HG03045 (cell line): ENCODE measurements around the gene MRPL27.
"Not testable (repeated sequence)": the region's sequence is repeated elsewhere in the genome, so short reads cannot be mapped to it uniquely, and the experiment has no call there.

Experiments used
- ATAC-seq: cut with Tn5 transposase; IDR thresholded peaks from one replicate; pipeline ENCODE4 v1.9.1; 2021; ENCODE audit warnings: mild to moderate bottlenecking, moderate library complexity; ENCODE audit not compliant: unreplicated experiment

The MRPL27 gene

DNA sequence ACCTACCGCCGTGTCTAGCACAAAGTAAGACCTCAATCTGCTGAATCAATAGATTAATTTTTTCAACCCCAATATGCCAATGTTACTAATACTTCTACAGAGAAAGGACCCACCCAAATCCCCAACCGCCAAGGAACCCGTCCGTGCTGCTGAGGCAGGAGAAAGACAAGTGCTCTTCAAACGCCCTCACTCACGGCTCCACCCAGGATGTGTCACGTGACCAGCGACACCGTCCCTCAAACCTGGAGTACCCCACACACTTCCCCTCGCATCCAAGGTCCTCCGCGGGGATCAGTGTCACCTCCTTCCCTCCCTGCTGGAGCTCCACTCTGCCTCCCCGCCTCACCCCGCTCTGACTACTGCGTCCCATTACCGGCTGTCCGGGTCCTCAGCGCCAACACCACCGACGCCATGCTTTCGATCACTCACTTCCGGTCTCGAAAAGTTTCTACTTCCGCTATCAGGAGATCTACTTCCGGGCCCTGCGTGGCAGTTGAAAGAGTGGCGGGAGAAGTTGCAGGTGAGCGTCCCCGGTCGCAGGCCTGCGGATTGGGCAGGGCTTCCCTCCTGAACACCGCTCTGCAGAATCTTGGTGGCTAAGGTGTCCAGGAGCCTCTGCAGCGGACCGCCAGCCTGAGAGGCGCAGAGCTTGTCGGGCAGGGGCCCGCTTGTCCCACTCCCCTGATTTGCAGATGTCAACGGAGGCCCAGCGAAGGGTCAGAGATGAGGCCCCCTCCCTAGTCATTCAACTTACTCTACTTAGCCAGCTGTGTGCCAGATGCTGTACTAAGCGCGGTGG lies at the start of gene MRPL27, which contains the start of gene EME1:
Gene MRPL27 (minus strand): TSS at position 427 of the 799 bp plus-strand sequence. CDS start 14 bp downstream, at position 413.
Gene EME1 (plus strand): TSS at position 472 of the 799 bp plus-strand sequence. CDS start 1,980 bp downstream, outside the sequence.
- ATAC-seq: peak; percentile 89

DNA sequence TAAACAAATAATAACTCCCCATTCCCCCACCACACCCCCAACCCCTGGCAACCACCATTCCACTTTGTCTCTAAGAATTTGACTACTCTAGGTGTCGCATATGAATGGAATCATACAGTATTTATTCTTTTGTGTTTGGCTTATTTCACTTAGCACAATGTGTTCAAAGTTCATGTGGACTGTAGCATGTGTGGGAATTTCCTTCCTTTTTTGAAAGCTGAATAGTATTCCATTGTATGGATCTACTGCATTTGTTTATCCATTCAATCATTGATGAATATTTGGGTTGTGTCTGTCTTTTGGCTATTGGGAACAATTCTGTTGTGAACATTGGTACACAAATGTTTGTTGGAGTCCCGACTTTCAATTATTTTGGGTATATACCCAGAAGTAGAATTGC lies 49.8 kb upstream of the MRPL27 start:
- no peak for ATAC-seq

DNA sequence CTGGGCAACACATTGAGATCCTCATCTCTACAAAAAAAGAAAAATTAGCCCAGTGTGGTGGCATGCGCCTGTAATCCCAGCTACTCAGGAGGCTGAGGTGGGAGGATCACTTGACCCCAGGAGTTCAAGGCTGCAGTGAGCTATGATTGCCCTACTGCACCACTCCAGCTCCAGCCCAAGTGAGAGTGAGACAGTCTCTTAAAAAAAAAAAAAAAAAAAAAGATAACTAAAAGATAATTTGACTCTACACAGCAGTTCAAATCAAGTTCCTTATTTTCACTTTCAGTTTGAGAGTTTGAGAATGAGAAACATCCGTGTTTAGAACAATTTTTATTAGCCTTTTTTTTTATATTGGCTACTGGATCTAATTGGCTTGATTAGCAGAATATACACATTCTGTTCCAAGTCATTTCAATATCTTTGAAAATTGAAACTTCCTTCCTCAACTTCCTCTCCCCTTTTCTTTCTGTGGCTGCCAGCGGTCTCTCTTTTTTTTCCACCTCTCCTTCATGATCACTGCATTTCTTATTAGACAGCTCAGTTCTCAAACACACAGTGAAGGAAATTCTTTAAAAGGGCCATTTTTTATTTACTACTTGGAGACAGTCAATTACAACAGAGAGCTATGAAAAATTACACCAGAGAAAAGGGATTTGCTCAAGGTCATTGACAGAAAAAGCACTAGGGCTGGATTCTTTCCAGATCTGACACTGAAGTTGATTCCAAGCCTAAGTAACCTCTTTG lies 48.5 kb upstream of the MRPL27 start:
- no peak for ATAC-seq

DNA sequence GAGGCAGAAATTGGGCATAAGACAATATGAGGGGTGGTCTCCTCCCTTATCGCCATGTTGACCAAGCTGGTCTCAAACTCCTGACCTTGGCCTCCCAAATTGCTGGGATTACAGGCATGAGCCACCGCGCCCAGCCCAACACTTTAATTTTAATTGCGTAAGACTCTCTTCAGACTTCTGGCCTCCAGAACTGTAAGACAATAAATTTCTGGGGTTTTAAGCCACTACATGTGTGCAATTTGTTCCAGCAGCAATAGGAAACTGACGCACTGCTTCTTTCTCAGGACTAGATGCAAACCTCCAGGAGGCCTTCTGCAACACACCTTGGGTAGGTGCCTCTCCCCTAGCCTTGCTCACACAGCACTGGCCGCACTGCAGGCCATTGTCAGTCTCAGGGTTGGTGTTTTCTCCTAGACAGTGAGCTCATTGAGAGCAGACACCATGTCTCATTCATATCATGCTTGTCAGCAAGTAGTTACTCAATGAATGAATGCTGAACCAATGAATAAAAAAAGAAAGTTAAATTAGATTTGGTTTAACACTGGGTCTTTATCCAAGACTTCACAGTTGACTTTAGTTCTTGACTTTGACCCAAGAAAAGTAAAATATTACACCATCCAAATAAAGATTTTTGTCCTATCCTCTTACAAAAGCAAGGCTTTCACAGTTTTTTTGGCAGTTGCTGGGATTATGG lies 47.6 kb upstream of the MRPL27 start:
- no peak for ATAC-seq

DNA sequence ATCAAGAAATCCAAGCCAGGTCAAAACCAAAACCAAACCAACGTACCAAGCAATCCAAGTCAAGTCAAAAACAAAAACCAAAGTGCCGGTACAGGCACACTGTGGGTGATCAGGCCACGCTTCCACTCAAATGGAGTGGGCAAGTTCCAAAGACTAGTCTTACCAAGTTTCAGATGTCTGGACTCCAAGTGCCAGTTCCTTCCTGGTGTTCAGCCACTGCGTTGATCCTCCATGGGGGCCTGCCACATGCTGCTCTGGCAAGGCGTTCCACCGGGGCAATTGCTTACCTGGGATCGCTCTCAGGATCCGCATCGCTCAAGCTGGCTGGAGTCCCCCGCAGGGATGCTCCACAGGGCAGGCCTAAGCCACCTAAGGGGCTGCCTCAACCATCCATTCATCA lies 46.6 kb upstream of the MRPL27 start:
- not testable (repeated sequence) for ATAC-seq

DNA sequence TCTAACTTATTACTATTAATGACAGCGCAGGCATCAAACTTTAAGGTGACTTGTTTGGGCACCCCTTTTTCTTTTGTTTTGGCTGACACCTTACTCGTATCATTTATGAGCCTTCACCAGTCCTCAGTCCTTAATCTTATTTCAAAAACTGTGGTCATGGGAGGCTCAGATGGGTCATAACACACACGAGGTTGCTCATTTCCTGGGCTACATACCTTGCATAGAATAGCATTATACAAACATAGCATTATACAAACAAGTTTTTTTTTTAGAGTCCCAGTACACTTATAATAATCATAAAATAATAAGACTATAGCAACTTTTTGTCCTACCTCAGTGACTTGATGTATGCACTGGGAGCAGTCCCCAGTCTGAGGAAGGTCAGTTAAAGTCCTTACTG lies 41.8 kb upstream of the MRPL27 start:
- no peak for ATAC-seq

DNA sequence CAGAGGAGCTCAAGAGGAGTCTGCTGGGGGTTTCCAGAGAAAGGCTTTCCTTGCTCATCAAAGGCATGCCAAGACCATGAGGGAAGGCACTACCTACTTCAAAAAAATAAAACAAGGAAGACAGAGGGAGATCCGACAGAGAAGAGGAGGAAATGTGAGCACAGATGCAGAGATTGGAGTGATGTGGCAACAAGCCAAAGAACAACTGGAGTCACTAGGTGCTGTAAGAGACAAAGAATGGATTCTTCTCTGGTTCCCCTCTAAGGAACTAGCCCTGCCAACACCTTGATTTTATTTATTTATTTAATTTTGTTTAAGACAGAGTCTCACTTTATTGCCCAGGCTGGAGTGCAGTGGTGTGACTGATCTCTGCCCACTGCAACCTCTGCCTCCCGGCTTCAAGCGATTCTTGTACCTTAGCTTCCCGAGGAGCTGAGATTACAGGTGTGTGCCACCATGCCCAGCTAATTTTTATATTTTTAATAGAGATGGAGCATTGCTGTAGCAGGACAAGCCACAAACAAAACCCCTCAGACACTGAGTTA lies 39.3 kb upstream of the MRPL27 start:
- no peak for ATAC-seq

DNA sequence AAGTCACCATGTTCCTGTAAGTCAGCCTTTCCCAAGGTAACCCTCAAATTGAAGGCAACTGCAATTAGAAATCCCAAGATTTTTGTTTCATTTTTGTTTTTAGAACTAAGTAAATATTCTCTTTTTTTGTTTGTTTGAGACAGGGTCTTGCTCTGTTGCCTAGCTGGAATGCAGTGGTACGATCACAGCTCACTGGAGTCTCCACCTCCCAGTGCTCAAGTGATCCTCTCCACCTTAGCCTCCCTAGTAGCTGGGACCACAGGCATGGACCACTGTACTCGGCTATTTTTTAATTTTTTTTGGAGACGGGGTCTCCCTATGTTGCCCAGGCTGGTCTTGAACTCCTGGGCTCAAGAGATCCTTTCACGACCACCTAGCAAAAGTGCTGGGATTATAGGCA lies 34.9 kb upstream of the MRPL27 start:
- no peak for ATAC-seq

DNA sequence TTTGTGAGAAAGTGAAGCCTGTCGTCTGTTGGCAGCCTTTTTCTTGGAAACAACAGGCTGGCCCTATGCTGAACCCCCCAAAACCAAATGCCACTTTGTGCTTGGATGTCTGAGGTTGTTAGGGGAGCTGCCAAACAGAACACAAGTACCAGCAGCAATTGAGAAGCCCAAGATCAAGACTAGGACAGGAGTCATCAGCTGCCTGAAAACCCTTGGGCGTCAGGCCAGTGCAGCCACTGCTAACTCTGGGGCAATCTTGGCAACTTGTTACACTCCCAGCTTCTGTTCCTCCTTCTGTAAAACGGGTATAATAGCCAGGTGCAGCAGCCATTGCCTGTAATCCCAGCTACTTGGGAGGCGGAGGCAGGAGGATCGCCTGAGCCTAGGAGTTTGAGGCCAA lies 33.6 kb upstream of the MRPL27 start:
- ATAC-seq: no peak

DNA sequence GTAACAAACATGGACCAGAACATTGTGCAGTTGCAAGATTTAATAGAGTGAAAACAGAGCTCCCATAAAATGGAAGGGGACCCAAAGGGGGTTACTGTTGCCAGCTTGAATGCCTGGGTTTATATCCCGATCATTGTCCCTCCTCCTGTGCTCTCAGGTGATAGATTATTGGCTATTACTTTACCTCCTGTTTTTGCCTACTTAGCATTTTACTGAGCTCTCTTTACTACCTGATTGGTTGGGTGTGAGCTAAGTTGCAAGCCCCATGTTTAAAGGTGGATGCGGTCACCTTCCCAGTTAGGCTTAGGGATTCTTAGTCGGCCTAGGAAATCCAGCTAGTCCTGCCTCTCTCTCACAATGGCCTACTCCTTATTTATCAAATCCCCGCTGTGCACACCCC lies 32.4 kb upstream of the MRPL27 start:
- ATAC-seq: not testable (repeated sequence)

DNA sequence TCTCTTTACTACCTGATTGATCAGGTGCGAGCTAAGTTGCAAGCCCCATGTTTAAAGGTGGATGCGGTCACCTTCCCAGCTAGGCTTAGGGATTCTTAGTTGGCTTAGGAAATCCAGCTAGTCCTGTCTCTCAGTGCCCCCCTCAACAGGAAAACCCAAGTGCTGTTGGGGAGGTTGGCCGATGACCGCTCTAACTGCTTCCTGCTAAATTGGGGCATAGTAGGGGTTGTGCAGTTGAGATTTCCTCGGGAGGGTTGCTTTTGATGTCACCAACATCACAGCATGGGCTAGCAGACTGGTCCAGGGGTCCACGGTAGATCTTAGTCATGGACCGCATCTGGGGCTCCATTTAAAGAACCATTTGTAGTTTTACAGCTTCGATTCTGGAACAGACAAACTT lies 26.6 kb upstream of the MRPL27 start:
- ATAC-seq: not testable (repeated sequence)

DNA sequence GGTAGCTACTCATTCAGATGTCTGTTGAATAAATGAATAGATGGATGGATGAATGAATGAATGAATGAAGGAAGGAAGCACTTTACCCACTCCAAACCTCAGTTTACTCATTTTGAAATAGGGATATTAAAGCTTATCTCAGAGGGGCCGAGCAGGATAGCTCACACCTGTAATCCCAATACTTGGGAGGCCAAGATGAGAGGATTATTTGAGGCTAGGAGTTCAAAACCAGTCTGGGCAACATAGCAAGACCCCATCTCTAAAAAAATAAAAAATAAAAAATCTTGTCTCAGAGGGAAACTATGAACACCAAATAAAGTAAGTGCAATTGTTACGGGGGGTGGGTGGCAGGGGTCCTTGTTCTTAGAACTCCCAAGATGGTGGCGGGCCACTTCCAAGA lies 25.7 kb upstream of the MRPL27 start:
- not testable (repeated sequence) for ATAC-seq

DNA sequence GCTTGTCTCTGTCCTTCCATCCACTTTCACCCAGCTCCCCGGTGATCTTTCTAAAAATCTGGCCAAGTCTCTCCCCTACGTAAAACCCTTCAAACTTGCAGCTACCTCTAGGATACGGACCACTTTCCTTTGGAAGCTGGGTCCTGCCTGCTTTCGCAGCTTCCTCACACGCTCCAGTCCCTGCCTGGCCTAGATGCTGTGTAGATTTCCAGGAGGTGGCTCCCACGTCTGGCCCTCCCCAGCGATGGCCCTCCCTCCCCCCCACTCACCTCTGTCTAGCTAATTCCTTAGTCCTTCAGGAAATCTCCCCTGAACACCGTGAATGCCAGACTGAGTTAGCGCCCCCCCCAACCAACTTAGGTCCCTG lies 24.9 kb upstream of the MRPL27 start:
- ATAC-seq: no peak

DNA sequence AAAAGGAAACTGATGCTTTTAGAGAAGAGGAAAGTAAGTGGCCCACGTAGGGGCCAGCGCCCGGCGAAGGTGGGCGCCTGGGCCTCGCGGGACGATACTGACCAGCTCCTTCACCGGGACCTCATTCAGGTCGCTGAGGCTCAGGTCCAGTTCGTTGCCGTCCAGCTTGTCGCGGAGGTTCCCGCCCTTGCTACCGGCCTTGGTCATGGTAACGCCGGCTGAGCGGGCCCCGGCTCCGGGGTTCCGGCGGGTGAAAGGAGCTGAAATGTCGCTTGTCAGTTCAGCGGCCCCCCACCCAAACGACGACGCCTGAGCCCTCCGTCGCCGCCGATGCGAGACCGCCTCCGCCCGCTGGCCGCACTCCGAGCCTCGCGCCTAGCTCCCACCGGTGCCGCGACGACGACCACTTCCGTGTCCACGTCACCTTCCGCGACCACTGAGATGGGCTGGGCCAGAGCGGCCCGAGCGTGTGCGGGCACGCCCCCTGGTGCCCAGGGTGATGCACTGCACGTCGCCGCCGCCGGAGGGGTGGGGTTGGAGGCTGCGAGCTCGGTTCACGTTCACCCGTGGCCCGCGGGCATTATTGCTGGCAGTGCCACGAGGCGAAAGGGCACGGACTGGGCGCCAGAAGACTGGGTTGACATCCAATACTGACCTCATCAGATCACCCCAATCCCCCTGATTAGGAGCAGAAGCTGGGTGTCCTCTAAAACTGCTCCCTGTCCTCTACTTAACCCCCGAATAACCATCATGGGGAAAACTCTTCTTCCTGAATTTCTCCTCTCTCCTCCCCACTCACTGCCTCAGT lies 24.3 kb upstream of the MRPL27 start, which contains the start of gene LRRC59:
Gene LRRC59 (minus strand): TSS at position 413 of the 808 bp plus-strand sequence. CDS start 206 bp downstream, at position 207.
- ATAC-seq: peak; percentile 97

DNA sequence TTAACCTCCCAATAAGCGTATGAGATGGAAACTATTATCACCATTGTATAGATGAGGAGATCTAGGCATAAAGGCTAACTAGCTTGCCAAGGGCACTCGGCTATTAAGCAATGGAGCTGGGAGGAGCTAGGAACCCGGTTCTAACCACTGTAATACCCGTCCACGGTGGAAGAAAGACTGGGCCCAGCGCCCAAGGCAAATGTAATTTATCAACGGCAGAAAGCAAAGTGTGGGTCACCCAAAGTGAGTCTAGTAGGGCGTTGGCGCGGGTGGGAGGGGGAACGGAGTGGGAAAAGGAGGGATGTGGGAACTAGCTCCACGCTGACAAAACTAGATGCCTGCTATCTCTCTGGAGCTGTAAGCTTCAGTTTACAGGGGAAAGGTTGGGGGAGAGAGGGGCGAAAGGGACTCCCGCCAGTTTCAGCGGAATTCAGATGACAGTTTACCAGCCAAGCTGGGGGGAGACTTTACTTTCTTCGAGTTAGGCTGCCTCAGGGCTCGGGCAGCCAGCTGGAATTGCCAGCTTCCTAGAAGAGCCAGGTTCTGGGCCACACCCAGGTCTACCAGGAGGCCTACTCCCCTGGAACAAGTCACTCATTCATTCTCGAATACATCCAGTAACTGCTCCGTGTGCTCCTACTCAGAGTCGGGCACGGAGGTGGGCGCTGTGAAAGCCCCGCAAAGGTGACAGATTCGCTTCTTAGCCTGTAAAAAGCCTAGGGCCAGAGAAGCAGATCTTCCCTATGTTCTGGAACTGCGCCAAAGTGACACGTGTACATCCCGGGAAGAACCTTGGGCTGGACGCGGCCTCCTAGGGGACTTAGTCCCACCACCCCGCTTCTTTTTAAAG lies 23.5 kb upstream of the MRPL27 start:
- no peak for ATAC-seq

DNA sequence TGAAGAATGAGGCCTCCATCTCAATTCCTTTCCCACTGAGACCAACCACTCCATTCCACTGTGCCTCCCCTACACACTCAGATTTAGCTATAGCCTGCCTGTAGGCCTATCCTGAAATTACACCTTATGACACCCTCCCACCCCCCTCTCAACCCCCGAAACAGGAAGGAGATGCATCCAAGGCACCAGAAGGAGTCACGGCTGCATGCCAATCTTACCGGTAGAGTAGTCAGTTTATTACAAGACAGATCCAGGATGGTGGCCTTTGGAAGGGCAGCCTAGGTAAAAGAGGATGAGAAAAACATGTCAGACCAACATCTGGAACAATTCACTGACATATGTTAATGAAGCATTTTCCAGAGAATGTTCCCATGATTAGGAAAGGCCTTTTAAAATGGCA lies 21.7 kb upstream of the MRPL27 start:
- no peak for ATAC-seq

DNA sequence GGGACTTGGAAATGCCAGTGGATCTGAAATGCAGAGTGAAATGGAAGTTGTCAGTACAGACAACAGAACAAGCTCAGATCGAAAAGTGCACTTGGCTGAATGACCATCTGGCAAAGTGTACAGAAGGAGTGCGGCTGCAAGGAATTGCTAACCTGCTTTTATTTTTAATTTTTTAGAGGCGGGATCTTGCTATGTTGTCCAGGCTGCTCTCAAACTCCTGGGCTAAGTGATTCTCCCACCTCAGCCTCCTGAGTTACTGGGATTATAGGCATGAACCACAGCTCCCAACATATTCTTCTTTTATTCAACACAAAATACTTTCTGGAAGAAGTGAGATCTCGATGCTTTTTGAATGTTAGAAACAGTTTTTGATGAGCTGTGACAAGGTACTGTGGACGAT lies 20.7 kb upstream of the MRPL27 start:
- ATAC-seq: no peak

DNA sequence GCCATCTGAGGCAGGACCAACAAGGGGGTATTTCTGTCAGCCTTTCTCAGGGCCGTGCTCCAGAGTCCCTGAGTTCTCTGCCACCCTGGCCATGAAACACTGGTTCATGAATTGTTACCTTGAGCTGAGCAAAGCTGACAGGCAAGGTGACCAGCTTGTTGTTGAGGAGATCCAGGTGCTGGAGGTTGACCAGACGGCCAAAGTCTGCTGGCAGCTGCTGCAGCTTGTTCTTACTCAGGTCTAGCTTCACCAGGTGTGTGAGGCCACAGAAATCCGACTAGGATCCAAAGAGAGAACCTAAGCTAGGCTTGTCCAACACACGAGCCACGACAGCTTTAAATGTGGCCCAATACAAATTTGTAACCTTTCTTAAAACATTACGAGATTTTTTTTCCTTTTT lies 19.6 kb upstream of the MRPL27 start:
- no peak for ATAC-seq

DNA sequence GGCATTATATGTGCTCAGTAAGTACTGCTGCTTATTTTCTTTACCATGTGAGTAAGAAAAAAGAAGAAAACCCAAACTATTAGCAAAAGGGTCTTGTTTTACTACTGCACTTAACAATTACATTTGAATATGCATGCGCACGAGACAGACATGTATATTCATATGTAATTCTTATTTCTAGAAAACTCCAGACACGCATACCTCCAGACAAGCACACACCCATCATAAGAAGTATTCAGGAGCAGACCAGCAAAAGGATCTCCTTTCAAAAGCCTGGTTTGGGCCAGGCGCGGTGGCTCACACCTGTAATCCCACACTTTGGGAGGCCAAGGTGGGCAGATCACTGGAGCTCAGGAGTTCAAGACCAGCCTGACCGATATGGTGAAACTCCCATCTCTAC lies 16.6 kb upstream of the MRPL27 start:
- no peak for ATAC-seq
